ENCODE data around the gene CHKA.

The CHKA gene

DNA sequence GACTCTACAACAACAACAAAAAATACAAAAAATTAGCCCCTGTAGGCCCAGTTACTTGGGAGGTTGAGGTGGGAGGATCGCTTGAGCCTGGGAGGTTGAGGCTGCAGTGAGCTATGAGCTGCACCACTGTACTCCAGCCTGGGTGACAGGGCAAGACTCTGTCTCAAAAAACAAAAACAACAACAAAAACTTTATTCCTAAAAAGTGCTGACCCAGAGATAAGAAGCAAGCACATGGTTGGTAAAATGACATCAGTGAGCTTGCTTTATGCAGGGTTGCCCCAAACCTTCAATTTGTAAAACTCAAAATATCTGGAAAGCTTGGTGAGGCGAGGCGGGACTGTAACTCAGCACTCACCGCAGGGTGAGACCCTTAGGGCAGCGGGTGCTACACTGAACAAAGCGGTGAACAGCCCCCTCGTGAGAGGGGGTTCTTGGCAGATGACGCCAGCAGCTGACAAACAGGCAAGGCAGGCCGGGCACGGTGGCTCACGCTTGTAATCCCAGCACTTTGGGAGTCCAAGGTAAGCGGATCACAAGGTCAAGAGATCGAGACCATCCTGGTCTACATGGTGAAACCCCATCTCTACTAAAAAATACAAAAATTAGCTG lies 85.8 kb downstream of the CHKA start:
- DNase-seq: no peak

DNA sequence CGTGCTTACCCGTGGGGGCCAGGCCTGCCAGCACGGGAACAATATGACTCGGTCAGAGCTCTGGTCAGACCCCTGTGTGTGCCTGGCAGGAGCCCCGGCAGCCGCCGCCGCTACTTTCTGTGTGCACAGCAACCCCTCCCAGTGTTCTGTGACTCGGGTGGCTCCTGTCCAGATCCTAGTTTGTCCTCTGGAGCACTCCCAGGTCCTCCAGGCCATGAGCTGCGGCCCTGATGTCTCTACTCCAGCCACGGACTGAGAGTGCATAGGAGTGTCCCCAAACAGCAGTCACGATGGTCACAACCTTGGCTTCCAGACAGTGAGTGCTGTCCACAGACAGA lies 87.5 kb downstream of the CHKA start:
- DNase-seq: peak in 5 of 56 donors; percentile 11 to 28 (median 23)

DNA sequence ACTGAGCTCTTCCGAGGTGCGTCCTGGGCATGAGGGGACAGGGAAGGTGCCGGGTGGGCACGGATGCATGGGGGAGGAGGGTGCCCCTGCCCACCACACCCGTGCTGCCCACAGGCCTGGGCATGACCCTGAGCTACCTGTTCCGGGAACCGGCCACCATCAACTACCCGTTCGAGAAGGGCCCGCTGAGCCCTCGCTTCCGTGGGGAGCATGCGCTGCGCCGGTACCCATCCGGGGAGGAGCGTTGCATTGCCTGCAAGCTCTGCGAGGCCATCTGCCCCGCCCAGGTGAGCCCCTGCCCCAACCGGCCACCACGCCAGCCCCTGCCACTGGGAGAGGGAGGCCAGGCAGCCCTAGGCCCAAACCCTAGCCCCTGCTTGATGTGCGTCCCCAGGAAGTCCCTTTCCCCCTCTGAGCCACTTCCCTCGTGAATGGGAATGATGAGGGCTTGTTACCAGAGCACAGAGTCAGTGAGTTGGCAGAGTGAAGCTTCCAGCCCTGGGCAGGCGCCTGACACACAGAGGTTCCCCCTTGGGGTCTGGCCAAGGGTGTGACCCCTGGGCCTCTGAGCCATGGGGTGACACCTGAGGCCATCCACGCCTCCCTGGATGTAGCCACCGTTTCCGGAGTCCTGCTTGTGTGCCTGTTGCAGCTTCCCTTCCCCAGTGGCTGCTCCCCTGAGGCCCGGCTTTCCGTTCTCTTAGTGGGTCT lies 88.0 kb downstream of the CHKA start:
- no peak for DNase-seq

DNA sequence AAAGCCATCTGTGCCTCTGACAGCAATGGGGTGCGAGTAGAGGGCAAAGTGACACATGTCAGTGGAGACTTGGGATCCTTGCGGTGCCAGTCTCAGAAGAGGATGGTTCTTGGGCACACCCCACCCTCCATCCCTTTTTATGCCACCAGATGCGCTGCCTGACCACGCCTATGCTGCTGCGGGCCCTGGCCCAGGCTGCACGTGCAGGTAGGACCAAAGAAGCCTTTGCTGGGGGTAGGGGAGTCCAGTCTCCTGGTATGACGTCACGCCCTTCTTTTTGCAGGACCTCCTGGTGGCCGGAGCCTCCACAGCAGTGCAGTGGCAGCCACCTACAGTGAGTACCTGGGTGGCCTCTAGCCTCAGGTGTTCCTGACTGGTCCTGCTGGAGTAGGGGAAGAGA lies 89.2 kb downstream of the CHKA start:
- no peak for DNase-seq

DNA sequence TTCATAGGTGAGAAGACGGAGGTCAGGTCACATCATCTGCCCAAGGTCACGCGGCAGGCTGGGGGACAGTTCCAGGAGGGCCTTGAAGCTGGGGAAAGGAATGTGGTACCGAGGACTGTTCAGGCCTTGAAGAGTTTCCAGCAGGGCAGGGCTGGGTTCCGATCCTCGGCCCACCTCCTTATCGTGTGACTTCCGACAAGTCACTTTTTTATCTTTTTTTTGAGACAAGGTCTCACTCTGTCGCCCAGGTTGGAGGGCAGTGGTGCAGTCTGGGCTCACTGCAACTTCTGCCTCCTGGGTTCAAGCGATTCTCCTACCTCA lies 90.1 kb downstream of the CHKA start:
- DNase-seq: peak in 1 of 56 donors; percentile 56

DNA sequence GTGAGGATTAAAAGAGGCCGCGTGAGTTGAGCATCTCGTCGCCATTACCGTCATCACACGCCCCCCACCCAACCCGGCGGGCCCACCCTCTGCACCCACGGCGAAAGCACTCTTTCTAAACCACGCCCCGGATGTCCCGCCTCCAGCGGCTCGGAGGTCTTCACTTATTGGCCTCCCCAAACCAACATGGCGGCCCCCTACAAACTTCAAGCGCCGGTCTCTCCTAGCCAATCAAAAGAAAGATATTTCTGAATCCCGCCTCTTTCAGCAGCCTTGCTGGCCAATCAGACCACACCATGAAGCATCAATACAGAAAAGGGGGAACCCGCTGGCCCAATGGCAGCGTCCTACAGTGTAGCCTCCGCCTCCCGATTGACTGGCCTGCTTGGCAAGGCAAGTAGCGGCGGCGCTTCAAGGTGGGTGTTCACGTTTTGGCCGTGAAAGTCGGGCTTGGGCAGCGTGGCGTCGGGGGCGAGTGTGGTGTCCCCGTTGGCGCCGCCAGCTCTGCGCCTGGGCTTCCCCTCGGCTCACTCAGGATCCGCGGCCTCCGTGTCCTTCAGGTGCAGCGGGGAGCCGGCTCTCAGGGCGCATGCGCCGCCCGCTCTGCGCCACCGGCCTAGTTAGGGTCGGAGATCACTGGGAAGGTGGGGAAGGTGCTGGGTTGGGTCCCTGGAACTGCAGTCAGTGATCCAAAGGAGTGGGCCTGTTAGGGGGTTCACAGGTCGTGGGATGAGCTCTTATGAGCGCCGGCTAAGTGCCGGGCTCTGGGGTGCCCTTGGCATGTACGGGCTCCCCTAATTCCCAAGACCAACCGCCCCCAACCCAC lies 90.7 kb downstream of the CHKA start, which contains the start of gene NDUFS8:
TSS of gene NDUFS8 (plus strand) at position 364 of the 826 bp plus-strand sequence. CDS start 1,471 bp downstream, outside the sequence.
- DNase-seq: peak; percentile 77 to 99 (median 96)

DNA sequence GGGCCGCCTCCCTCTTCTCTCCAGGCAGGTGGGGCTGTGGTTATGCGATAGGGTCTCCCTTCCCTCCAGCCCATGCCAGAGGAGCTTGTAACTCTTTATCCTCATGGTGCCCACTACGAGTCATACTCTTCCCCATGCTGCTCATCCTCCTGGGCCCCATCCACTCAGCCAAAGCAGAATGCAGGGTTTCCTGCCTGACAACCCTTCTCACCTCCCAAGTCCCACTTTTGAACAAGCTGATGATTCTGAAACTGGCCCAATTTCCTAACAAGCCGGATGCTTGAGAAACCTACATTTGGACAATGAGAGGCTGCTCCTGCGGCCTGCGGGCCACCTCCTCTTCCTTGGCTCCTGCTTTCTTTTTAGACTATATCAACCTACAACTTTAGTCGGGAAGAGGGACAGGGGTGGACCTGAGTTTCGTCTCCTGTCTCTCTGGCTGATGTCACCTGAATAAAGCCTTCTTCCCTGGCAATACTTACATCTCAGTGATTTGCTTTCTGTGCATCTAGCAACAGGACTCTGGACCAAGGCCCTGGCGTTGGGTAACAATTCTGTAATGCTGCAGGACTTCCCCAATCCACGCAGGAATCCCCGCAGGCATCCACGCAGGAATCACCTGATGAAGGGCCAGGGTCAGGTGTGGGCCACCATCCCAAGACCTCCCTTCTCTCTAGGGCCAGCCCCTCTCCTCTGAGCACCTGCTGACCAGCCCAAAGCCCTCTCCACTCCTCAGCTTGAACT lies 92.2 kb downstream of the CHKA start:
- no peak for DNase-seq

DNA sequence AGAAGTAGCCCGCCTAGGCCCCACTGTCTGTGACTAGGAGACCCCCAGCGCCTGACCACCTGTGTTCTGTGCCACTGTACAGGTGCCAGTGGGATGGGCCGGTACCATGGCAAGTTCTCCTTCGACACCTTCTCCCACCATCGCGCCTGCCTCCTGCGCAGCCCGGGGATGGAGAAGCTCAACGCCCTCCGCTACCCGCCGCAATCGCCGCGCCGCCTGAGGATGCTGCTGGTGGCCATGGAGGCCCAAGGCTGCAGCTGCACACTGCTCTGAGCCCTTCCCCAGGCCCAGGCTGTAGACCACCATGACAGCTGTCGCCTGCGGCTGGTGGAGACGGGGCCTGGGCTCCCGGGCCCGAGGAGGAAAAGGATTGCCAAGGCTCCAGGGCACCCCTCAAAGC lies 93.5 kb downstream of the CHKA start:
- no peak for DNase-seq

DNA sequence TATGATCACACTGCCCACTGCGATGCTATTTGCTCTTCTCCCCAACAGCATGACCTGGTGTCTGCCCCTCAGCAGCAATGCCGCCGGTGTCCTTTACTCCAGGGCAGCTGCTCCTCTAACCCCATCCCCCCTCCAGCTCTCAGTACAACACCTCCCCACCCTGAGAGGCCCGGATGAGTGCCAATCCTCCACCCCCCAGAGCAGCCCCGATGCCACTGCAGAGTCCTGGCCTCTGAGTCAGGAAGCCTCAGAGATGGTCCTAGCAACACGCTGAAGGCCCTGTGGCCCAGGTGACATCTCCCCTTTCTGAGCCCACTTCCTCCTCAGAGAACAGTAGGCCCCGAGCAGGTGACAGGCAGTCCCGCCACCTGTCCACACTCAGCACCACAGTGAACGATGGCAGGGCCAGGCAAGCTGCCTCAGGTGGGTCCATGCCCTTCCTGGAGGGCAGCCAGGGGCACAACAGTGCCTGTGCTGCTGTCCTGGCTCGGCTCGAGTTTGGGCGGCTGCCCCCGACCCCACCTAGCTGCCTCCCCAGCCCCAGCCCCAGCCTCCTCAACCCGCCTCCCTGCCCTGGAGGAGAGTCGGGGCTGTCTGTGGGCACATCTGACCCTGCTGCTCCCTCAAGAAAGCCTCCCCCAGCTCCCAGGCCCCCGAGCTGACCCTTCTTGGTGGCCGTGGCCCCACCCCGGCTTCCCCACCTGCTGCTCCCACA lies 94.6 kb downstream of the CHKA start:
- no peak for DNase-seq

DNA sequence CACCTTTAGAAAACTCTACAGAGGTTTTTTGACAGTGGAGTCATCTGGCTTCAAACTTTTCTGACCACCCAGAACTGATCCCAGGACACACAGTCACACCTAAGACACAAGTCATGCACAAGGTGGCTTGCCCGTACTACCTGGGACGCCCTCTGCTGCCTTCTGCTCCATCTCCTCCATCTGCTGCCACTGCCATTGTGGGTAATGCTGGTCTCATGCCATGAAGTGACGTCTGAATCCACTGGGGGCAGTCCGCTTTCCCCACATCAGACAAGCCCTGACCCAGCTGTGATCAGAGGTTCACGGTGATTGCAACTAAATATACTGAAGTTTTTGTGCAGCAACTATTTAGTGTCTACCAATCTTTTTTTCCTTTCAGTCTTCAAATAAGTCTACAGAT lies 96.1 kb downstream of the CHKA start:
- no peak for DNase-seq

DNA sequence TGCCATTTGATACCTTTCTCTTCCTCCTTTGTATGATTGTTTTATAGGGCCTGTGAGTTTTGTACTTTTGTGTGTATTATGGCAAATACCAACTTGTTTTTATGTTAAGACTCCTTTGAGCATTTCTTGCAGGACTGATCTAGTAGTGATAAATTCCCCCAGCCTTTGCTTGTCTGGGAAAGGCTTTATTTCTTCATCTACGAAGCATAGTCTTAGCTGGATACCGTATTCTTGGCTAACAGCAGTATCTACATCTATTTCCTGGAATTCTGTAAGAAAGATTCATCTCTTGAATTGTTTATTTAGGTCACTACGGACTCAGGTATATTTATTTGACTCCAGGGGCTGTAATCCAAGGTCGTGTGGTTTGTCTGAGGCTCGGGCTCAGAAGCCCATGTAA lies 96.7 kb downstream of the CHKA start:
- no peak for DNase-seq

DNA sequence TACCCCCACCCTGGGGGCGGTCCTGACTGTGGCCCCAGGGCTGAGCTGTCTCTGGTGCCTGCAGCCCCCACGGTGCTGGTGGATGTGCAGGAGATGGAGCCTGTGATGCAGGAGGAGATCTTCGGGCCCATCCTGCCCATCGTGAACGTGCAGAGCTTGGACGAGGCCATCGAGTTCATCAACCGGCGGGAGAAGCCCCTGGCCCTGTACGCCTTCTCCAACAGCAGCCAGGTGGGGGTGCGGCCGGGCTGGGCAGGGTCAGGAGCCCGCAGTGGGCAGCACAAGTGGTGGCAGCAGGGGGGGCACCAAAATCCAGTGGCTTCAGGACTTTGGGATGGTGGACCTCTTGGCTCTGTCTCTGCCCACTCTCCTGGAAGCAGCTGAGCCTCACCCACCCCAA lies 98.7 kb downstream of the CHKA start:
- no peak for DNase-seq

DNA sequence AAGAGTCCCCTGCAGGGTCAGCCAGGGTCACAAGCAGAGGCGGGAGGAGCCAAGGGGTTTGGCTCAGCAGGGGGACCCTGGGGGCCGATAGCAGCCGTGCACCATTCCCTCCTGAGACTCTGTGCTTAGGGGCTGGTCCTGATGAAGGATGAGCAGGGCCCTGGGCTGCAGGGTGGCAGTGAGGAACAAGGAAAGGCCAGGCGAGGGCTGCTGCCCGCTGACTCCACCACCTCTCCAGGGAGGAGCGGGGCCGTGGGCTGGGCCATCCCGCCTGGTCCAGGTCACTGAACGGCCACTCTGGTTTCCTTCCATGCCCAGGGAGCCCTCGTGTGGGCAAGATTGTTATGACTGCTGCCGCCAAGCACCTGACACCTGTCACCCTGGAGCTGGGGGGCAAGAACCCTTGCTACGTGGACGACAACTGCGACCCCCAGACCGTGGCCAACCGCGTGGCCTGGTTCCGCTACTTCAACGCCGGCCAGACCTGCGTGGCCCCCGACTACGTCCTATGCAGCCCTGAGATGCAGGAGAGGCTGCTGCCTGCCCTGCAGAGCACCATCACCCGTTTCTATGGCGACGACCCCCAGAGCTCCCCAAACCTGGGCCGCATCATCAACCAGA lies 99.9 kb downstream of the CHKA start:
- DNase-seq: peak in 2 of 56 donors; percentile 11 to 26

DNA sequence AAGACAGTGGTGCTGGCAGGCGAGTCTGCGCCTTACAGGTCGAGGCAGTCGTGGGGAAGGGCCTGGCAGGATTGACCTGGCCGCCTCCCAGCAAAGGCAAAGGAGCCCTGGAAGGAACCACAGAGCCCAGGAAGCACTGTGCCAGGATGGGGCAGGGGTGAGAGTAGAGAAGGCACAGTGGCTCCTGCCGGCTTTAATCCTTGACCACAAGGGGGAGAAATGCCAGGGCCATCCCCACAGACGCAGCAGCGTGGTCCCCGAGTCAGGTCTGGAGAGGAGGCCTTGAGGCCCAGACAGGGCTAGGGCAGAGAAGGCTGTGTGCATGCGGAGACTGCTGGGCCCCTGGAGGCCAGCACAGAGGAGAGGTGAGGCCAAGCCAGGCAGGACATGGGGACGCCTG lies 100.6 kb downstream of the CHKA start:
- DNase-seq: peak in 7 of 56 donors; percentile 14 to 46 (median 33)

DNA sequence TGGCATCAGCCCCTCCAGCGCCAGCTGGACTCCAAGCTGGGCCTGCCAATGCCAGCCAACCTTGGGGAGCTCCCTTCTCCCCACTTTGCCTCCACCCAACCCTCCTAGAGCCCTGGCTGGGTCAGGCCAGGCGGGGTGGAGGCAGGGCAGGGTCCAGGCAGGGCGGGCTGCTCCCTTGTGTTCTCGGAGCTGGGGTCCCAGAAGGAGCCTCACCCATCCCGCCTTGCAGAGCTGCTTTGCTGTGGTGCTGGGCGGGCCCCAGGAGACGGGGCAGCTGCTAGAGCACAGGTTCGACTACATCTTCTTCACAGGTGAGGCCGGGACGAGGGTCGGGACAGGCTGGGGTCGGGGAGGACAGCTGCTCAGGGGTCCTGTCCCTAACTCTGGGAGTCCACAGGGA lies 101.7 kb downstream of the CHKA start:
- DNase-seq: no peak

DNA sequence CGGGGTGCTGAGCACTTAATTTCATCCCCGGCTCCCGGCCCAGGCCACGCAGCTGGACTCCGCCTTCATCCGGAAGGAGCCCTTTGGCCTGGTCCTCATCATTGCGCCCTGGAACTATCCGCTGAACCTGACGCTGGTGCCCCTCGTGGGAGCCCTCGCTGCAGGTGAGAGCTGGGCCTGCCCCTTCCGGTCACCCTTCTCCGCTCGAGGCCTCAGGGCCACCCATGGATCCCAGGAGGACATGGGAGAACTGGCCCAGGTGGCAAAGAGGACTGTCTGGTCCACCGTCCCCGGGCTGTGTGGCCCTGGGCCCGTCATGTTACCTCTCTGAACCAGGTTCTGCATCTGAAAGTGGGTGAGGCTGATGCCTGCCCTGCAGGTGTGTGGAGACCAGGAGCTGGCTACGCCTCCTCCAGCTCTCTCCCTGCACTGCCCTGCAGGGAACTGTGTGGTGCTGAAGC lies 102.4 kb downstream of the CHKA start:
- DNase-seq: no peak

DNA sequence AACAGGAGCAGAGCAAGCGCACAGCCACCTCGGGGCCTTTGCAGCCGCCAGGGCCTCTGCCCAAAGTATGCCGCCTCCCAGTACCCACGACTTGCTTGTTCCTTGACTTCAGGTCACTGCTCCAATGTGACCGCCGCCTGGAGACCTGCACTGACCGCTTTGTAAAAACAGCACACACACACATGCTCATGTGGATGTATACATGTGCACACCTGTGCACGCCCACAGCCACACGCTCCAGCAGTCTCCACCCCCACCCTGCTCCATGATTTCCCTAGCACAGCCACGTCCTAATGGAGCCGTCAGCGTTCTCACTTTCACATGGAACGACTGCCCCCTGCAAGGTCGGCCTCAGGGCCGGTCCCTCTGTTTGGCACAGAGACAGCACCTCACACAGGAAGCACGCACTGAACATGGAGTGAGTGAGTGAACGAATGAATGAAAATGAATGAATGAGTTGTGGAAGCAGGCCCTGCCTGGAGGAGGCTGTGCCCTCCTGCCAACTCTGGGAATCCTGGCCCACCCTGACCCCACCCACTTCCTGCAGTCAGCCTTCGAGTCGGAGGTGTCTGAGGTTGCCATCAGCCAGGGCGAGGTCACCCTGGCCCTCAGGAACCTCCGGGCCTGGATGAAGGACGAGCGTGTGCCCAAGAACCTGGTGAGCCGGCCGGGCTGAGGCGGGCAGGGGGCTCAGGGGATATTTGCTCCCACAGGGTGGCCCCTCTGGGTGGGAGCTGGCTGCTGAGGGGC lies 103.0 kb downstream of the CHKA start:
- no peak for DNase-seq

DNA sequence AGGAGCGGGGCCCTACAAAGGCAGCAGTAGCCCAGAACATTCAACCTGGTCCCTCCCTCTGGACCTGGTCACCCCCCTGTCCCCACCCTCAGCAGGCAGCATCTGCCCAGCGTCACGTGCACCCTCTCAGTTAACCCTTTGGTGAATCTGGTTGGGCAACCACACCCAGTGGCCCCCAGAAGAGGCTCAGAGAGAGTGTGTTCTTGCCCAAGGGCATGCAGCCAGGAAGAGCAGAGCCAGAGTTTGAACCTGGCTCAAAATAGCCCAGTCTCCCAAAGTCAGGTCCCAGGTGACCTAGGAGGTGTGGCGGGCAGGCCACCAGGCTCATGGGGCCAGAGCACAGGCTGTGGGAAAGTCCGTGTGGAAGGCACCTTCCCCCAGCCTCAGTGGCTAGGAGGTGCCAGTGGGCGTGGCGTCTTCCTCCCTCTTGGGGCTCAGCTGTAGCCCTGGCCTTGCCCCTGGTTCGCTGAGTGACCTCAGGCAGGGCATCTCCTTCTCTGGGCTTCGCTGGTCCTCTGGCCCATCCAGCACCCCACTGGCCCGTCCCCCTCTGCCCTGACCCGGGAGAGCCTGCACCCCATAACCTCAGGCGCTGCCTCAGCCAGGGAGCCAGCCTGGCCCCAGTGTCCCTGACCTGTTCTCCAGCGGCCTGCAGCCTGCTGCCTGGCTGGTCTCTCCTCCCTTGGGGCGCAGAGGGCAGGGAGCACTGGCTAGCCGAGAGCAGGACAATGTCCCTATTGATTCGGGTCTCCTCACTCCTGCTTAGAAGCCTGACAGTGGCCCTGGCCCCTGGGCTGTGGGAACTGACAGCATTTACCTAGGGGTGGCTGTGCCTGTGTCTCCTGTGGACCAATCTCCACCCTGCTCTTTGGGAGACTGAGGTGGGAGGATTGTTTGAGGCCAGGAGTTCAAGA lies 104.0 kb downstream of the CHKA start:
- peak in 15 of 56 donors; percentile 10 to 56 (median 42) for DNase-seq
